WERI-Rb-1 (cell line): Measurements from ENCODE around the gene TOP3A.

Experiments used
- DNase-seq: peaks from one replicate; pipeline ENCODE4 v3.0.0-alpha.2; 2020
- H3K27ac ChIP-seq: fragments of 250-450 bp; sonication (Bioruptor Pico); 2 replicates; pipeline ENCODE4 v1.5.1; 2020; ENCODE audit warnings: mild to moderate bottlenecking, moderate library complexity
- H3K27me3 ChIP-seq: fragments of 250-450 bp; sonication (Bioruptor Pico); 2 replicates; pipeline ENCODE4 v1.5.1; 2021; ENCODE audit warnings: mild to moderate bottlenecking, low read depth, moderate library complexity; ENCODE audit not compliant: insufficient read depth, severe bottlenecking
- H3K36me3 ChIP-seq: fragments of 250-450 bp; sonication (Bioruptor Pico); 2 replicates; pipeline ENCODE4 v1.5.1; 2020; ENCODE audit warnings: mild to moderate bottlenecking, moderate library complexity
- H3K4me3 ChIP-seq: 2 replicates; pipeline ENCODE4 v1.5.1; 2011; ENCODE audit warnings: low read depth, mild to moderate bottlenecking, control low read depth, low read length
- H3K9me3 ChIP-seq: fragments of 250-450 bp; sonication (Bioruptor Pico); 2 replicates; pipeline ENCODE4 v1.5.1; 2021; ENCODE audit warnings: mild to moderate bottlenecking, moderate library complexity; ENCODE audit not compliant: severe bottlenecking
- CTCF ChIP-seq: IDR thresholded peaks from 2 replicates; pipeline ENCODE4 v1.5.1; 2011; ENCODE audit warnings: low read depth, mild to moderate bottlenecking, control low read depth, inconsistent platforms, low read length

TOP3A gene

GRCh38 chr17:18260332-18261145 lies 54.3 kb downstream of the TOP3A start, which contains the start of gene MIEF2:
Gene MIEF2, plus strand, starts transcription at chr17:18260662. Its CDS starts 2,059 bp downstream, at chr17:18262721.
- peak; percentile 96 for DNase-seq
- H3K4me3 ChIP-seq: peak within 1 kb of the TSS; percentile 67
- H3K9me3 ChIP-seq: no peaks in the 10 kb centered on the region
- peaks cover 29% of the 10 kb centered on the region for H3K36me3 ChIP-seq
- no peak for TF ChIP-seq CTCF
- H3K27ac ChIP-seq: peak within 1 kb of the TSS; percentile 89
- no peaks in the 10 kb centered on the region for H3K27me3 ChIP-seq

GRCh38 chr17:18259621-18260331 lies 55.0 kb downstream of the TOP3A start:
- H3K9me3 ChIP-seq: no peaks in the 10 kb centered on the region
- H3K27me3 ChIP-seq: no peaks in the 10 kb centered on the region
- no peak for TF ChIP-seq CTCF
- H3K4me3 ChIP-seq: peak overlapping the region; percentile 67
- DNase-seq: no peak
- peak overlapping the region; percentile 89 for H3K27ac ChIP-seq
- H3K36me3 ChIP-seq: peaks cover 27% of the 10 kb centered on the region

GRCh38 chr17:18258356-18259038 lies 56.3 kb downstream of the TOP3A start, which contains the start of gene FLII:
Gene FLII, minus strand, starts transcription at chr17:18258738. Its CDS starts 48 bp downstream, at chr17:18258690.
- Histone ChIP-seq H3K36me3 (peaks cover 26% of the 10 kb centered on the region), H3K4me3 (peak within 1 kb of the TSS; percentile 53), H3K27ac (peak within 1 kb of the TSS; percentile 80), H3K9me3 (no peaks in the 10 kb centered on the region), H3K27me3 (no peaks in the 10 kb centered on the region)
- no peak for TF ChIP-seq CTCF
- DNase-seq: peak; percentile 42

GRCh38 chr17:18257982-18258355 lies 56.8 kb downstream of the TOP3A start:
- Histone ChIP-seq H3K36me3 (peaks cover 29% of the 10 kb centered on the region), H3K27ac (peak overlapping the region; percentile 80), H3K4me3 (peak overlapping the region; percentile 53), H3K27me3 (no peaks in the 10 kb centered on the region), H3K9me3 (no peaks in the 10 kb centered on the region)
- no peak for TF ChIP-seq CTCF
- DNase-seq: peak; percentile 68

- TF ChIP-seq CTCF: no peak
- Histone ChIP-seq H3K27me3 (no peaks in the 10 kb centered on the region), H3K9me3 (no peaks in the 10 kb centered on the region), H3K36me3 (peaks cover 33% of the 10 kb centered on the region), H3K4me3 (peak overlapping the region; percentile 53), H3K27ac (peak overlapping the region; percentile 80)
- DNase-seq: no peak
These were observed 57.4 kb downstream of the TOP3A start for GRCh38 chr17:18257268-18257981.
